ENCODE data around the gene EXOC6B. TPM values are rescaled to one million over a fixed set of nuclear protein-coding genes. Genes with fewer than 3 reads are reported as not detected.

The EXOC6B gene
- total RNA-seq, 2 donors from 2014 or later, result 51.3 to 68.9 TPM

- Histone ChIP-seq H3K27ac (ENCODE audit: low read depth, low read length) (no peak overlapping the region), H3K9me3 (ENCODE audit: control insufficient read depth, low read length) (no peaks in the 10 kb centered on the region), H3K4me1 (ENCODE audit: control insufficient read depth, insufficient read depth, low read length) (no peaks in the 10 kb centered on the region), H3K4me3 (ENCODE audit: low read length) (no peak overlapping the region), H3K36me3 (ENCODE audit: control insufficient read depth, insufficient read depth, low read length) (peaks cover 10% of the 10 kb centered on the region), H3K27me3 (ENCODE audit: control insufficient read depth, insufficient read depth, low read length, poor library complexity, severe bottlenecking) (no peaks in the 10 kb centered on the region), H3K9ac (ENCODE audit: extremely low read depth, low read length, poor library complexity, severe bottlenecking) (no peak overlapping the region)
- H3K36me3 Mint-ChIP-seq (ENCODE audit: low read depth), result peaks cover 4% of the 10 kb centered on the region
- H3K9me3 Mint-ChIP-seq, result no peaks in the 10 kb centered on the region
- H3K27ac Mint-ChIP-seq, result no peak overlapping the region
- no peak overlapping the region for H3K4me3 Mint-ChIP-seq
- 93 to 94% methylated on average over 2 of the region's 2 CpGs for WGBS, 2 experiments (ENCODE audit: insufficient coverage in 1 of 2, insufficient read length in 1 of 2)
- no peak for DNase-seq
- no peaks in the 10 kb centered on the region for H3K27me3 Mint-ChIP-seq (ENCODE audit: insufficient read depth)
- peaks cover 4% of the 10 kb centered on the region for H3K4me1 Mint-ChIP-seq
- TF ChIP-seq CTCF (conservative IDR thresholded peaks at IDR 0.05), result no peak
Observed at GRCh38 chr2:72678024-72678423, 147.8 kb downstream of the EXOC6B start.

GRCh38 chr2:72676341-72677025 lies 149.3 kb downstream of the EXOC6B start:
- H3K4me1 Mint-ChIP-seq, result peaks cover 4% of the 10 kb centered on the region
- no peaks in the 10 kb centered on the region for H3K9me3 Mint-ChIP-seq
- no peak for DNase-seq
- H3K27me3 ChIP-seq (ENCODE audit: control insufficient read depth, insufficient read depth, low read length, poor library complexity, severe bottlenecking), result no peaks in the 10 kb centered on the region
- no peak for TF ChIP-seq CTCF (conservative IDR thresholded peaks at IDR 0.05)
- H3K9me3 ChIP-seq (ENCODE audit: control insufficient read depth, low read length), result no peaks in the 10 kb centered on the region
- no peak overlapping the region for H3K4me3 Mint-ChIP-seq
- no peak overlapping the region for H3K4me3 ChIP-seq (ENCODE audit: low read length)
- WGBS, 2 experiments (ENCODE audit: insufficient coverage in 1 of 2, insufficient read length in 1 of 2), result 90 to 94% methylated on average over 3 to 5 of the region's 5 CpGs
- H3K4me1 ChIP-seq (ENCODE audit: control insufficient read depth, insufficient read depth, low read length), result no peaks in the 10 kb centered on the region
- H3K36me3 Mint-ChIP-seq (ENCODE audit: low read depth), result peaks cover 8% of the 10 kb centered on the region
- peaks cover 10% of the 10 kb centered on the region for H3K36me3 ChIP-seq (ENCODE audit: control insufficient read depth, insufficient read depth, low read length)
- H3K9ac ChIP-seq (ENCODE audit: extremely low read depth, low read length, poor library complexity, severe bottlenecking), result no peak overlapping the region
- H3K27ac ChIP-seq (ENCODE audit: low read depth, low read length), result no peak overlapping the region
- H3K27ac Mint-ChIP-seq, result no peak overlapping the region
- H3K27me3 Mint-ChIP-seq (ENCODE audit: insufficient read depth), result no peaks in the 10 kb centered on the region

- H3K9ac ChIP-seq (ENCODE audit: extremely low read depth, low read length, poor library complexity, severe bottlenecking), result no peak overlapping the region
- peaks cover 4% of the 10 kb centered on the region for H3K4me1 Mint-ChIP-seq
- peaks cover 6% of the 10 kb centered on the region for H3K36me3 Mint-ChIP-seq (ENCODE audit: low read depth)
- no peak overlapping the region for H3K27ac Mint-ChIP-seq
- no peaks in the 10 kb centered on the region for H3K4me1 ChIP-seq (ENCODE audit: control insufficient read depth, insufficient read depth, low read length)
- WGBS, 2 experiments (ENCODE audit: insufficient coverage in 1 of 2, insufficient read length in 1 of 2), result 82 to 94% methylated on average over 5 to 8 of the region's 8 CpGs
- no peak overlapping the region for H3K27ac ChIP-seq (ENCODE audit: low read depth, low read length)
- no peaks in the 10 kb centered on the region for H3K27me3 Mint-ChIP-seq (ENCODE audit: insufficient read depth)
- no peaks in the 10 kb centered on the region for H3K9me3 ChIP-seq (ENCODE audit: control insufficient read depth, low read length)
- no peaks in the 10 kb centered on the region for H3K9me3 Mint-ChIP-seq
- H3K36me3 ChIP-seq (ENCODE audit: control insufficient read depth, insufficient read depth, low read length), result peaks cover 10% of the 10 kb centered on the region
- no peak overlapping the region for H3K4me3 ChIP-seq (ENCODE audit: low read length)
- no peak for TF ChIP-seq CTCF (conservative IDR thresholded peaks at IDR 0.05)
- no peak overlapping the region for H3K4me3 Mint-ChIP-seq
- no peak for DNase-seq
- H3K27me3 ChIP-seq (ENCODE audit: control insufficient read depth, insufficient read depth, low read length, poor library complexity, severe bottlenecking), result no peaks in the 10 kb centered on the region
Observed at GRCh38 chr2:72674982-72675915, 150.6 kb downstream of the EXOC6B start.
